ES-I3 (cell line): Measurements from ENCODE around the gene MEG3.

Source experiments
- H3K36me3 ChIP-seq: 2 replicates; pipeline ENCODE4 v1.6.1; 2013; ENCODE audit warnings: mild to moderate bottlenecking, low read length, control low read depth, moderate library complexity; ENCODE audit not compliant: insufficient read depth
- H3K4me1 ChIP-seq: 2 replicates; pipeline ENCODE4 v1.6.1; 2013; ENCODE audit warnings: mild to moderate bottlenecking, control low read depth, low read length; ENCODE audit not compliant: insufficient read depth
- H3K9ac ChIP-seq: 2 replicates; pipeline ENCODE4 v1.6.1; 2013; ENCODE audit warnings: low read depth, mild to moderate bottlenecking, low read length, moderate library complexity
- H3K9me3 ChIP-seq: 2 replicates; pipeline ENCODE4 v1.6.1; 2013; ENCODE audit warnings: mild to moderate bottlenecking, low read length, moderate library complexity; ENCODE audit not compliant: control insufficient read depth, insufficient read depth

The MEG3 gene

GRCh38 chr14:100825713-100826331 lies at the start of gene MEG3:
Gene MEG3, plus strand, starts transcription at chr14:100826118.
- no peaks in the 10 kb centered on the region for H3K9me3 ChIP-seq
- H3K4me1 ChIP-seq: peaks cover 8% of the 10 kb centered on the region; the same call in 1 of the 2 replicates
- no peak within 1 kb of the TSS for H3K9ac ChIP-seq
- no peaks in the 10 kb centered on the region for H3K36me3 ChIP-seq

GRCh38 chr14:100776681-100777365 lies 49.1 kb upstream of the MEG3 start:
- no peaks in the 10 kb centered on the region for H3K4me1 ChIP-seq
- no peak overlapping the region for H3K9ac ChIP-seq
- H3K9me3 ChIP-seq: no peaks in the 10 kb centered on the region
- no peaks in the 10 kb centered on the region for H3K36me3 ChIP-seq

- Histone ChIP-seq H3K36me3 (no peaks in the 10 kb centered on the region), H3K9me3 (no peaks in the 10 kb centered on the region), H3K9ac (no peak overlapping the region), H3K4me1 (no peaks in the 10 kb centered on the region)
Measured at GRCh38 chr14:100777366-100777817, 48.5 kb upstream of the MEG3 start.

DNA sequence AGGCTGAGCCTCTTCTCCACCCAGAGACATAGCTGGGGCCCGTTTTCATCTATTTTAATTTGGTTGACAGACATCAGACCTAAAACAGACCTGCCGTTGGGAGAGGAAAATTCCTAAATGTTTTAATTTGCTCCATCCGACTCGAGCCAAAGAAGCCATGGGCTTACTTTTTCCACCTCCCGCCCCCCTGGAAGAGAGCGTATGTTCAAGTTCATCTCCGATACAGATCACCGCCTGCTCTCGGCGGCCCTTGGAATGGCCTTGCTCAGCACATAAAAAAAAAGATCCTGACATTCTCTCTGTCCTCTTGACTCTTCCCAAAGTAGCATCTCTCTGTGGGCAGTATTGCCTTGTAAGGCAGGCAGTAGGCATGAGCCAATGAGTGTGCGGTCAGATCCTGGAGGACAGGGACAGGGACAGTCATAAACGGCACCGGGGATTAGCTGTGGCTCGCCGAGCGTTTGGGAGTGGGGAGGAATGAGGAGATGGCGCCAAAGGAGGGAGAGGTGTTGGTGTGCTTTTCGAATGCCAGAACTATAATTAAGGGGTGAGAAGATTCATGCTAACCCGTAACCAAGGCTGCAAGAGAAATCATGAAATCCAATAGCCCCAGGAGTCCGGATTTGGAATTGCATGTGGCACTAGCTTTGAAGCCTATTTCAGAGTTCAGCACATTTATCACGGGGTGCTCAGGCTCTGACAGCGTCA lies 47.9 kb upstream of the MEG3 start:
- H3K9me3 ChIP-seq: no peaks in the 10 kb centered on the region
- no peak overlapping the region for H3K9ac ChIP-seq
- no peaks in the 10 kb centered on the region for H3K36me3 ChIP-seq
- H3K4me1 ChIP-seq: no peaks in the 10 kb centered on the region

- no peaks in the 10 kb centered on the region for H3K4me1 ChIP-seq
- H3K9me3 ChIP-seq: no peaks in the 10 kb centered on the region
- no peaks in the 10 kb centered on the region for H3K36me3 ChIP-seq
- no peak overlapping the region for H3K9ac ChIP-seq
Measured at GRCh38 chr14:100778526-100778882, 47.4 kb upstream of the MEG3 start.

- Histone ChIP-seq H3K9ac (no peak overlapping the region), H3K9me3 (no peaks in the 10 kb centered on the region), H3K4me1 (no peaks in the 10 kb centered on the region), H3K36me3 (no peaks in the 10 kb centered on the region)
Measured at GRCh38 chr14:100778951-100779690, 46.8 kb upstream of the MEG3 start.

GRCh38 chr14:100779691-100780080 lies 46.2 kb upstream of the MEG3 start:
- Histone ChIP-seq H3K9ac (no peak overlapping the region), H3K4me1 (no peaks in the 10 kb centered on the region), H3K9me3 (no peaks in the 10 kb centered on the region), H3K36me3 (no peaks in the 10 kb centered on the region)

DNA sequence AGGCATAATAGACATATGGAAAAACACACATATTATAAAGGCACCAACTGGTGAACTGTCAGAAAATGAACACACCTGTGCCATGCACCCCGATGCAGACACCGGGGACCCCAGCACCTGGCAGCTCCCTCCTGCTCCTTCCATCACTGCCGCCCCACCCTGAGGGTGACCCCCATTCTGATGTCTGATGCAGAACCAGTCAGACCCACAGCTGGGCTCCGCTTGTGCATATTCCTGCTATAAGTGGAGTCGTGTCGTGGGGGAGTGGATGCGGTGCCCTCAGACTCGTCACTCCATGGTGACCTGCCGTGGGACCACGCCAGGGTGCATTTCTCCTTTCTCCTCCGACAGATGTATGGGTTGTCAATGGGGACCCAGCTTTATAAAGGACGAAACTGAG lies 45.7 kb upstream of the MEG3 start:
- no peaks in the 10 kb centered on the region for H3K9me3 ChIP-seq
- no peaks in the 10 kb centered on the region for H3K36me3 ChIP-seq
- no peak overlapping the region for H3K9ac ChIP-seq
- H3K4me1 ChIP-seq: no peaks in the 10 kb centered on the region

- no peaks in the 10 kb centered on the region for H3K4me1 ChIP-seq
- H3K9me3 ChIP-seq: no peaks in the 10 kb centered on the region
- no peak overlapping the region for H3K9ac ChIP-seq
- no peaks in the 10 kb centered on the region for H3K36me3 ChIP-seq
Measured at GRCh38 chr14:100780646-100781355, 45.1 kb upstream of the MEG3 start.

DNA sequence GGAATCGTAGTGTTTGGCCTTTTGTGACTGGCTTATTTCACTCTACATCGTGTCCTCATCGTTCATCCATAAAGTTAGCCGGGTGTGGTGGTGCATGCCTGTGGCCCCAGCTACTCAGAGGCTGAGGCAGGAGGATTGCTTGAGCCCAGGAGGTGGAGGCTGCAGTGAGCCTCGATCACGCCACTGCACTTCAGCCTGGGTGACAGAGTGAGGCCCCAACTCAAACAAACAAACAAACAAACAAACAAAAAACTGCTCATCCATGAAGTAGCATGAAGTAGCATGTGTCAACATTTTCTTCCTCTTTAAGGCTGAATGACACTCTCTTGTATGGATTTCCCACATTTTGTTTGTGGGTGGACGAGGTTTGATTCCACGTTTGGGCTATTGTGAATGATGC lies 44.0 kb upstream of the MEG3 start:
- Histone ChIP-seq H3K36me3 (no peaks in the 10 kb centered on the region), H3K9ac (no peak overlapping the region), H3K9me3 (no peaks in the 10 kb centered on the region), H3K4me1 (no peaks in the 10 kb centered on the region)

DNA sequence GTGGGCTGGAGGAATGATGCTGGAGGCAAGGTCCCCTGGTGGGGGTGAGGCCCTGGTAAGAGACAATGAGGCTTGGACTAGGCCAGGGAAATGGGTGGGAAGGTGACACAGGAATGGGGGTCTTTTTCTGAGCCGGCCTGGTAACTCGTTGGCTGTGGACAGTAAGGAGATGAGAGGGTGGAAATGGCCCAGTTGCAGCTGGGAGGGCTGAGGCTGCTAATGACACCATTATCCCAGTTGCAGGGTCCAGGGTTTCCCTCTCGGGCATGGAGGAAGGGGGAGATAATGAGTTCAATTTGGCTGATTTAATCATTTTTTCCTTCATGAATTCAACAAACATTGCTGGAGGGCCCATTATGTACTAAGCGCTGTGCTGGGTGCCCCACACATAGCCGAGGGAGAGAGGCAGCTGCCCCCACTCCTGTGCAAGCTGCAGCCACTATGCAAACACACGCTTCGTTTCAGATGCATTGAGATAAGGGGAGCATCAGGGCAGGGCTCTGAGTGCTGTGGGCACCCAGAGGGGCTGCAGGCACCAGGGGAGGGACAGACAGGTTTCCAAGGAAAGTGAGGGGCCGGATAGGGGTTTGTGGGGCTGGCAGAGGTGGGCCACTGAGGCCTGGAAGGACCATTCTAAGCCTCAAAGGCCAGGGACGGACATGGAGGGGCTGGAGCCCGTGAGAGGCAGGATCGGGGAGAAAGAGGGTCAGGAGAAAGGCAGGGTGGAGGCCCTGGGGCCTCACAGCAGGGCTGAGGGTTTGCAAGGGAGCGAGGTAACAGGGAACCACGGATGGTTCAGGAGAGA lies 43.2 kb upstream of the MEG3 start:
- Histone ChIP-seq H3K4me1 (no peaks in the 10 kb centered on the region), H3K9me3 (no peaks in the 10 kb centered on the region), H3K9ac (no peak overlapping the region), H3K36me3 (no peaks in the 10 kb centered on the region)

DNA sequence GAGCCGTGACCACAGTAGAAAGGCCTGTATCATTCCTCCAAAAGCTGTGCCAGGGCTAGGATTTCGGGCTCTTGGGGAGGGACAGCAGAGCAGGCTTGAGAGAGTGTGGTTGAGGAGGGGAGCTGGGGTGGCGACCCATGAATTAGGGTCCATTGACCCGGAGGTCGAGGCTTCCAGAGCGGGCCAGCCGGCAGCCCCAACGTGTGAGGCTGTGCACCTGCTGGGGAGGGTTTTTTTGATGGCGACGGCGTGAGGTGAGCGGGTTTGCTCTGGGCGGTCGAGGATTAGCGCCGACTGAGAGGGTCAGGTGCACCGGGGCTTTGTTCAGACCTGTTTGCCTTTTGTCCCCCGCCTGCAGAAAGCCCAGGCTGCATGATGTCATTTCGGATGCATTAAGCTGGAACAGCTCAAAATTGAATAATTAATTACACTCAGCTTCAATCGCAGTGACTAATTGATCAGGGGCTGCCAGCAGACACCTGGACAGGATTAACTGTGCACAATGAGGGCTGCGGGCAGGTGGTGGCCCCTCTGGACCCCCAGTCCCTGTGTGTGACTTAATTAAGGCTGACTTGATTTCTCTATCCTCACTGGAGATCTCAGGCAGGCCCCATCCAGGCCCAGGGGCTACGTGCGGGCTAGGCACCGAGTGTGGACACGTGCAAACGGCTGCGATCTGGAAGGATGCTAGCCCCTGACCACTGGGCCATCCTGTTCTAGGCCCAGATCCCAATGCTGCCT lies 42.1 kb upstream of the MEG3 start:
- Histone ChIP-seq H3K36me3 (no peaks in the 10 kb centered on the region), H3K9ac (no peak overlapping the region), H3K9me3 (no peaks in the 10 kb centered on the region), H3K4me1 (no peaks in the 10 kb centered on the region; the same call in 1 of the 2 replicates)
